Measurements from ENCODE around the gene OR8D1.
"Not testable (repeated sequence)": the region's sequence is repeated elsewhere in the genome, so short reads cannot be mapped to it uniquely, and the experiment has no call there.

Gene OR8D1

GRCh38 chr11:124278261-124278660 lies 35.5 kb downstream of the OR8D1 start:
- DNase-seq: no peak

GRCh38 chr11:124277804-124278203 lies 35.9 kb downstream of the OR8D1 start:
- DNase-seq: no peak

- DNase-seq: no peak
These were observed 36.5 kb downstream of the OR8D1 start for GRCh38 chr11:124277207-124277606.

GRCh38 chr11:124276081-124276480 lies 37.7 kb downstream of the OR8D1 start:
- DNase-seq: no peak

GRCh38 chr11:124274000-124274399 lies 39.7 kb downstream of the OR8D1 start:
- DNase-seq: no peak

- DNase-seq: not testable (repeated sequence)
These were observed 42.9 kb downstream of the OR8D1 start for GRCh38 chr11:124270886-124271285.

GRCh38 chr11:124265041-124265440 lies 48.7 kb downstream of the OR8D1 start:
- not testable (repeated sequence) for DNase-seq

- no peak for DNase-seq
These were observed 57.7 kb downstream of the OR8D1 start, which contains the start of gene OR8G5 for GRCh38 chr11:124256076-124256475. OR8G5 (plus strand) TSS chr11:124256376; CDS start chr11:124264932, 8,556 bp downstream.

Measured in activated CD4-positive, alpha-beta T cell treated with anti-CD3 and anti-CD28 coated beads for 1 hour (primary cell).